Activated naive CD8-positive, alpha-beta T cell treated with anti-CD3 and anti-CD28 coated beads for 36 hours (primary cell): ENCODE results near the gene RALGAPB. TPM values are rescaled to one million over a fixed set of nuclear protein-coding genes. Genes with fewer than 3 reads are reported as not detected.
"Not testable (repeated sequence)": the region's sequence is repeated elsewhere in the genome, so short reads cannot be mapped to it uniquely, and the experiment has no call there.

Experiments
- DNase-seq: peaks from one replicate; pipeline ENCODE4 v3.0.0; 2021
- H3K27ac Mint-ChIP-seq: one replicate; pipeline ENCODE4 v1.8.0; 2022; ENCODE audit warnings: mild to moderate bottlenecking, moderate library complexity, mixed read lengths
- H3K27me3 Mint-ChIP-seq: one replicate; pipeline ENCODE4 v1.8.0; 2022; ENCODE audit warnings: mild to moderate bottlenecking, mixed read lengths
- H3K36me3 Mint-ChIP-seq: one replicate; pipeline ENCODE4 v1.8.0; 2021; ENCODE audit warnings: mild to moderate bottlenecking, mixed read lengths
- H3K4me1 Mint-ChIP-seq: one replicate; pipeline ENCODE4 v1.8.0; 2021; ENCODE audit warnings: mixed read lengths
- H3K4me3 Mint-ChIP-seq: one replicate; pipeline ENCODE4 v1.8.0; 2022; ENCODE audit warnings: mild to moderate bottlenecking, moderate library complexity, mixed read lengths
- H3K9me3 Mint-ChIP-seq: one replicate; pipeline ENCODE4 v1.8.0; 2022; ENCODE audit warnings: mixed read lengths
- total RNA-seq, 2 experiments: library from RNA; stranded (reverse); gene quantifications; one replicate each; pipeline ENCODE4 v1.2.3, GENCODE V29; 2021

Gene RALGAPB
- total RNA-seq, 2 experiments from 2014 or later, result 25.1 to 25.6 TPM

GRCh38 chr20:38499366-38499765, 26.7 kb downstream of the RALGAPB start:
- Mint-ChIP-seq H3K9me3 (peaks cover 1% of the 10 kb centered on the region), H3K36me3 (peaks cover 23% of the 10 kb centered on the region), H3K4me3 (no peak overlapping the region), H3K27ac (no peak overlapping the region), H3K27me3 (no peaks in the 10 kb centered on the region), H3K4me1 (no peaks in the 10 kb centered on the region)
- DNase-seq, result no peak

DNA sequence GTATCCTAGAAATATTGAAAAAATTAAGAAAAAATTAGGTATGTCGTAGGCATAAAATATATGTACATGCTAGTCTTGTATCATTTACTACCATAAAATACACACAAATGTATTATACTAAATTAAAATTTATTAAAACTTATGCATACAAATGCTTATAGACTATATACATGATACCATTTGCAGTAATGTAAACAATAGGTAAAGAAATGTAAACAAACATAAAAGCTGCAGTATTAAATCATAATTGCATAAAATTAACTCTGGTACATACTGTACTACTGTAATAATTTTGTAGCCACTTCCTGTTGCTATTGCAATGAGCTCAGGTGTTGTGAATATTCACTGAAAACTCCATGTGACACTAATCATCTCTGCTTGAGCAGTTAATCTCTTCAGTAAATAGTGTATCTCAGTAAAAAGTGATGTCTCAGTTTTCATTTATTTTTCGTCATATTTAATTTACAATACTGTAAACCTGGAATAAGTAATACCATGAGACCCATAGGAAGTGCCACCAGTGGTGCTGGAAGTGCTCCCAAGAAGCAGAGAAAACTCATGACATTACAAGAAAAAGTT, 29.3 kb downstream of the RALGAPB start:
- H3K4me1 Mint-ChIP-seq, result no peaks in the 10 kb centered on the region
- no peak for DNase-seq
- H3K27ac Mint-ChIP-seq, result no peak overlapping the region
- no peak overlapping the region for H3K4me3 Mint-ChIP-seq
- H3K9me3 Mint-ChIP-seq, result peaks cover 5% of the 10 kb centered on the region
- H3K36me3 Mint-ChIP-seq, result peaks cover 33% of the 10 kb centered on the region
- no peaks in the 10 kb centered on the region for H3K27me3 Mint-ChIP-seq

- Mint-ChIP-seq H3K27ac (no peak overlapping the region), H3K4me3 (no peak overlapping the region), H3K27me3 (no peaks in the 10 kb centered on the region), H3K4me1 (no peaks in the 10 kb centered on the region), H3K9me3 (peaks cover 5% of the 10 kb centered on the region), H3K36me3 (peaks cover 31% of the 10 kb centered on the region)
- no peak for DNase-seq
Measured at GRCh38 chr20:38504368-38505090, 31.9 kb downstream of the RALGAPB start.

DNA sequence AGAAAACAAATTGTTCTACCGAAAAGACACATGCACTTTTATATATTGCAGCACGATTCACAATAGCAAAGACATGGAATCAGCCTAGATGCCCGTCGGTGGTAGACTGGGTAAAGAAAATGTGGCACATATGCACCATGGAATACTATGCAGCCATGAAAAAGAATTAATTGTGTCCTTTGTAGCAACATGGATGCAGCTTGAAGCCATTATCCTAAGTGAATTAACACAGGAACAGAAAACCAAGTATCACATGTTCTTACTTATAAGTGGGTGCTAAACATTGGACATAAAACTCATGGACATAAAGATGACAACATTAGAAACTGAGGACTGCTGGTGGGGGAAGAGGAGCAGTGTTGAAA, 32.4 kb downstream of the RALGAPB start:
- no peak overlapping the region for H3K4me3 Mint-ChIP-seq
- no peaks in the 10 kb centered on the region for H3K27me3 Mint-ChIP-seq
- DNase-seq, result no peak
- no peak overlapping the region for H3K27ac Mint-ChIP-seq
- peaks cover 31% of the 10 kb centered on the region for H3K36me3 Mint-ChIP-seq
- peaks cover 5% of the 10 kb centered on the region for H3K9me3 Mint-ChIP-seq
- H3K4me1 Mint-ChIP-seq, result no peaks in the 10 kb centered on the region

- not testable (repeated sequence) for H3K27me3 Mint-ChIP-seq, H3K9me3 Mint-ChIP-seq, H3K4me3 Mint-ChIP-seq, H3K27ac Mint-ChIP-seq, DNase-seq, H3K4me1 Mint-ChIP-seq
- H3K36me3 Mint-ChIP-seq, result peaks cover 14% of the 10 kb centered on the region
Measured at GRCh38 chr20:38511726-38512125, 39.1 kb downstream of the RALGAPB start.

- Mint-ChIP-seq H3K27me3 (no peaks in the 10 kb centered on the region), H3K4me3 (no peak overlapping the region), H3K9me3 (no peaks in the 10 kb centered on the region), H3K4me1 (peaks cover 2% of the 10 kb centered on the region), H3K27ac (no peak overlapping the region), H3K36me3 (peaks cover 19% of the 10 kb centered on the region)
- no peak for DNase-seq
Measured at GRCh38 chr20:38514185-38514584, 41.5 kb downstream of the RALGAPB start.

GRCh38 chr20:38514947-38515346, 42.3 kb downstream of the RALGAPB start:
- Mint-ChIP-seq H3K4me1 (peaks cover 2% of the 10 kb centered on the region), H3K4me3 (no peak overlapping the region), H3K27me3 (no peaks in the 10 kb centered on the region), H3K27ac (no peak overlapping the region), H3K9me3 (no peaks in the 10 kb centered on the region), H3K36me3 (peaks cover 22% of the 10 kb centered on the region)
- no peak for DNase-seq

GRCh38 chr20:38515631-38516030, 43.0 kb downstream of the RALGAPB start:
- peaks cover 2% of the 10 kb centered on the region for H3K4me1 Mint-ChIP-seq
- H3K9me3 Mint-ChIP-seq, result no peaks in the 10 kb centered on the region
- no peak overlapping the region for H3K27ac Mint-ChIP-seq
- no peaks in the 10 kb centered on the region for H3K27me3 Mint-ChIP-seq
- H3K36me3 Mint-ChIP-seq, result peaks cover 20% of the 10 kb centered on the region
- no peak for DNase-seq
- H3K4me3 Mint-ChIP-seq, result no peak overlapping the region

DNA sequence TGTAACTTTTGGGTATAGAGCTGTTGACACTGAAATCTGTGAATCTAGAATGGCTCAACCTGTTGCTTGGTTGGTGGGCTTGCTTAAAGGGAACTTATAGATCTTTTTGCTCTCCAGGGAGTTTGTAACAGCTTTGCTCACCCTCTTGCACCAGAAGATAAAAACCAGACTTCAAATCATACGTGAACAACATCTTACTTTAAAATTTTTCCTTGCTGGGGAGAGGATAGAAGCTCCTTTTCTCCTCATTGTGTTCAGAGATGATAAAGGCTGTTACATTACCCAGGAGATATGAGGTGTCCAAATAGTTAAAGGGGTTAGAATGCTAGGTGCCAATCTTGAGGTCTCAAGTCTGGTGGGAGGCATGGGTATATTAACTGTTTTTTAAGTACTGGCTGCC, 46.8 kb downstream of the RALGAPB start:
- Mint-ChIP-seq H3K27me3 (no peaks in the 10 kb centered on the region), H3K36me3 (peaks cover 18% of the 10 kb centered on the region), H3K27ac (no peak overlapping the region)

GRCh38 chr20:38520261-38520660, 47.6 kb downstream of the RALGAPB start:
- H3K27ac Mint-ChIP-seq, result no peak overlapping the region
- no peak overlapping the region for H3K4me3 Mint-ChIP-seq
- H3K36me3 Mint-ChIP-seq, result peaks cover 21% of the 10 kb centered on the region

More for the DNA sequence above, 46.8 kb downstream of the RALGAPB start:
- Mint-ChIP-seq H3K9me3 (no peaks in the 10 kb centered on the region), H3K4me3 (no peak overlapping the region), H3K4me1 (peaks cover 2% of the 10 kb centered on the region)
- DNase-seq, result no peak

DNA sequence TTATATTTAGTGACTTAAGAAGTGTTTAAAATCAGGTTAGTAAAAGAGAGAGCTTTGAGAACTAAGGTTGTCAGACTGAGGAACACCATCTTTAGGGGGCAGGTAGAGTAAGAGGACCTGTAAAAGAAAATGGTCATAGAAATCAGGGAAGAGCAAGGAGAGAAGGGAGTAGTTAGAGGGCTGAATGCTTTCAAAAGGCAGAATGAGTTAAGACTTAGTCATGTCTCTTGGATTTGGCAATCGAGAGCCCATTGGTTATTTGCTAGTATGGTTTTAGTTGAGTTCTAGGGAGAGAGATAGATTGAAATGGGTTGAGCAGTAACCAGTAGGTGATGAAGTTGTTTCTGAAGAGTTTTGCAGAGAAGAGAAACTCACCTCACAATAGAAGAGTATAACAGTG, 51.1 kb downstream of the RALGAPB start:
- Mint-ChIP-seq H3K4me3 (no peak overlapping the region), H3K27ac (no peak overlapping the region), H3K27me3 (no peaks in the 10 kb centered on the region), H3K36me3 (peaks cover 18% of the 10 kb centered on the region), H3K4me1 (no peaks in the 10 kb centered on the region), H3K9me3 (no peaks in the 10 kb centered on the region)
- no peak for DNase-seq

More at GRCh38 chr20:38520261-38520660, 47.6 kb downstream of the RALGAPB start:
- peaks cover 2% of the 10 kb centered on the region for H3K4me1 Mint-ChIP-seq
- no peaks in the 10 kb centered on the region for H3K27me3 Mint-ChIP-seq
- H3K9me3 Mint-ChIP-seq, result no peaks in the 10 kb centered on the region
- no peak for DNase-seq

DNA sequence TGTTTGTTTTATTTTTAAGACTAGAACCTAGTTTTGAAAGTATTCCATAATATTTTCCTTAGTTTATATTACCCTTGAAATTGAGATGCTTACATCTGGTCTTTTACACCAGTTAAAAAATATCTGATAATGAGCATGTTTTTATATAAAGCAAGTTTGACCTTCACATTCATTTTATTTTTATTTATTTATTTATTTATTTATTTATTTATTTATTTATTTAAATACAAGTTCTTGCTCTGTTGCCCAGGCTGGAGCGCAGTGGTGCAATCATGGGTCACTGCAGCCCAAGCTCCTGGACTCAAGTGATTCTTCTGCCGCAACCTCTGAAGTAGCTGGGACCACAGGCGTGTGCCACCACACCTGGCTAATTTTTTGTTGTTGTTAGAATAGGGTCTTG, 55.5 kb downstream of the RALGAPB start:
- no peak for DNase-seq
- Mint-ChIP-seq H3K9me3 (no peaks in the 10 kb centered on the region), H3K27ac (no peak overlapping the region), H3K27me3 (no peaks in the 10 kb centered on the region), H3K36me3 (peaks cover 10% of the 10 kb centered on the region), H3K4me3 (no peak overlapping the region), H3K4me1 (no peaks in the 10 kb centered on the region)

DNA sequence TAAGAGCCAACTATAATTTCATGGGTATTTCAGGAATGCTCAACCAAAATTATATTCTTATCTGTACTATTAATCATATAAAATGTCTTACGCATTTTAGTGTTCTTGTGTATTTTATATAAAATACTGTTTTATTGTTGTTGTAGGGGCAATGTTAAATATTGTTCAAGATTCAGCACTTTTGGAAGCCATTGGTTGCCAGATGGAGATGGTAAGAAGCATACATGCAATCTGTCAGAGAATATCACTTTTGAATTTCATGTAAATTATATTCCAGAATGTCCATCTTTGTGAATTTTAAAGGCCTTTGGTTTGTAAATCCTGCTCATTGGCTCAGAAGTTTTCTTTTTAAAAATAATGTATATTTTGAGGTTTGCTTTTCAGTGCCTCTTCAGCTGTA, 58.4 kb downstream of the RALGAPB start:
- Mint-ChIP-seq H3K4me3 (no peak overlapping the region), H3K27me3 (no peaks in the 10 kb centered on the region), H3K9me3 (no peaks in the 10 kb centered on the region), H3K4me1 (no peaks in the 10 kb centered on the region), H3K36me3 (peaks cover 11% of the 10 kb centered on the region), H3K27ac (no peak overlapping the region)
- no peak for DNase-seq

DNA sequence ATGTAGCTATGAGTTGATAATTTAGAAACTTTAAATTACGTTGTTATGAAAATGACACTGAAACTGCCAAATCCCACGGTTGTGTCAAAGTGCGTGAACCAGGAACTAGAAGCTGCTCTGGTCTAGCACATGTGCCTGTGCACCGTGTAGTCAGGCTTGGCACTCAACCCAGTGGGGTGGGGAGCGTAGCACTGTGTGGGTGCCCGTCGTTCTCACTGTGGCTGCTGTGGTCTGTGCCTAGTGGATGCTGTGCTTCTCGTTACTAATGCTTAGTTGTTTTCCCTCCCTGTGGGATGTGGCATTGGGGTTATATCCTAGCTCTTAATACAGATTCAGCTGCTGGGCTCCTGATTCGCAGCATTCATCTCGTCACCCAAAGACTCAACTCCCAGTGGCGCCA, 62.1 kb downstream of the RALGAPB start:
- no peak overlapping the region for H3K4me3 Mint-ChIP-seq
- H3K4me1 Mint-ChIP-seq, result no peaks in the 10 kb centered on the region
- H3K9me3 Mint-ChIP-seq, result no peaks in the 10 kb centered on the region
- peaks cover 19% of the 10 kb centered on the region for H3K36me3 Mint-ChIP-seq
- no peaks in the 10 kb centered on the region for H3K27me3 Mint-ChIP-seq
- no peak overlapping the region for H3K27ac Mint-ChIP-seq
- no peak for DNase-seq

DNA sequence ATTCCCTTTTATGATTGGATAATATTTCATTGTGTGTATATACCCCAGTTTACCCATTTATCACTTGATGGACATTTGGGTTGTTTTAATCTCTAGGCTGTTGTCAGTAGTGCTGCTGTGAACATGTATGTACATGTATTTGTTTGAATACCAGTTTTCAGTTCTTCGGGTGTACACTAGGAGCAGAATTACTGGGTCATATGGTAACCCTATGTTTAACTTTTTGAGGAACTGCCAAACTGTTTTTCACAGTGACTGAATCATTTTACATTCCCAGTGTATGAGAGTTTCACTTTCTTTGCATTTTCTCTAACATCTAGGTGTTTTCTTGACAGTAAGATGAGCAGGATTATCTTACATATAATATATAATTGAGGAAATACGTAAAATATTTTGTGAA, 63.7 kb downstream of the RALGAPB start:
- Mint-ChIP-seq H3K4me1 (no peaks in the 10 kb centered on the region), H3K36me3 (peaks cover 20% of the 10 kb centered on the region), H3K4me3 (no peak overlapping the region), H3K27me3 (no peaks in the 10 kb centered on the region), H3K9me3 (no peaks in the 10 kb centered on the region), H3K27ac (no peak overlapping the region)
- DNase-seq, result no peak

DNA sequence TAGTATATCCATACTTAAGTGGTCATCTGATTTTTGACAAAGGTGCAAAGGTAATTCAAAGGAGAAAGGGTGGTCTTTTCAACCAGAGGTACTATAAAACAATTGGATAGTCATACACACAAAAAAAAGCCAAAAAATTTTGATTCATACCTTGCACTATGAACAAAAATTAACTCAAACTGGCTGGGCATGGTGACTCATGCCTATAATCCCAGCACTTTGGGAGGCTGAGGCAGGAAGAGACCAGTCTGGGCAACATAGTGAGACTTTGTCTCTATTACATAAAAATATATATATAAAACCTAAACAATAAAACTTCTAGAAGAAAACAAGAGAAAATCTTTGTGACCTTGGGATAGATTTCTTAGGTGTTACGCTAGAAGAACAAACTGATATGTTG, 64.5 kb downstream of the RALGAPB start:
- H3K27ac Mint-ChIP-seq, result no peak overlapping the region
- DNase-seq, result no peak
- H3K36me3 Mint-ChIP-seq, result peaks cover 27% of the 10 kb centered on the region
- H3K4me1 Mint-ChIP-seq, result no peaks in the 10 kb centered on the region
- no peaks in the 10 kb centered on the region for H3K27me3 Mint-ChIP-seq
- no peak overlapping the region for H3K4me3 Mint-ChIP-seq
- no peaks in the 10 kb centered on the region for H3K9me3 Mint-ChIP-seq
